ENCODE data around the gene CST5.
"Not testable (repeated sequence)": the region's sequence is repeated elsewhere in the genome, so short reads cannot be mapped to it uniquely, and the experiment has no call there.

Gene CST5

DNA sequence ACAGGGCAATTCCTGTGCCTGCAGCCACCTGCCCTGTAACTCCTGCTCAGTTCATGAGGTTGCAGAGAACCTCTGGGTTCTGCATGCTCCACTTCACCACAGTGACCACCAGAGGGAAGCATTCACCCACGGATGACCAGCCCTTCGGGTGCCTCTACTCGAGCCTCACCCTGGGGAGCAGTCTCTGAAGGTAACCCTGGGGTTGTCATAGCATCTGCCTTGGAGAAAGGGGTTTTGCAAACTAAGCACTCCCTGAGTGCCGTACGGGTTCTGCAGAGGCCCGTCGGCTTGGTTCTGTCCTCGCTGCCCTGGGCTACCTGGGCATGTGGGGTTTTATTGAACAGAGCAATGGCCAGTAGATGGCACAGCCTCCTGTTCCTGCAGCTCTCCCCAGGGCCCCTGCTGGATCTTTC, 10.2 kb upstream of the CST5 start:
- no peak for DNase-seq (ENCODE audit: low read depth, low spot score)

DNA sequence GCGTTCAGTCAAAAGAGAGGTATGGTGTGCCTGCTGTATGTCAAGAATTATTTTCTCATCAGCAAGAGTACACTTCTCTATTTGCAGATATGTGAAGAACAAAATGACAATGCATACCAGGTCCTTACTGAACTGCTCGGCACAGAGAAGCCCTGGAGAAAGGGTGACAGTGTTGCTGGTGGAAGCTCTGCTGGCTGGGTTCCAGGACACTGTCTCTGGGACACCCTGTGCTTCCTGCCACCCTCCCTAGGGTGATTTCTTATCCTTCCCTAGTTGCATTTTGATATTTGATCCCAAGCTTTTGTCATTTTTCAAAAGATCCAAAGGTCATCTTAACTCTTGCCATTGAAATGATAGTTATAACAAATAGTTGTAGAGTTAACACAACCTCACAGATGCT, 8.3 kb upstream of the CST5 start:
- no peak for DNase-seq (ENCODE audit: low read depth, low spot score)

DNA sequence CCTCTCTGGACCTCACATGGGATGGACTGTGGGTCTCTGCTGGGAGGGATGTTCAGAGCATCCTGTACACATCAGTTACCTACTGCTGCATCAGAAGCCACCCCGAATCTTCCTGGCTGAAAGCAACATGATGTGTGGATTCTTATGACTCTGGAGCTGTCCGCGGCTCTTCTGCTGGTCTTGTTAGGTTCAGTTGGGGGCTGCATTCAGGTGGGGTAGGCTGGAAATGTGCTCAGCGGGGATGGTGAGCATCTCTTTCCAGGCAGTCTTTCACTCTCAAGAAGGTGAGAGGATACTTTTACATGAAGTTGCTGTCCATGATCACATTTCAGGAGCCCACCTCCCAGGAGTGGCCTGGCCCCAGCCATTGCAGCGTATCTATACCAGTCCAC, 5.2 kb upstream of the CST5 start:
- DNase-seq (ENCODE audit: low read depth, low spot score): no peak

- no peak for DNase-seq (ENCODE audit: low read depth, low spot score)
Observed at GRCh38 chr20:23884136-23884770, 4.7 kb upstream of the CST5 start.

- no peak for DNase-seq (ENCODE audit: low read depth, low spot score)
Observed at GRCh38 chr20:23881371-23881770, 1.8 kb upstream of the CST5 start.

DNA sequence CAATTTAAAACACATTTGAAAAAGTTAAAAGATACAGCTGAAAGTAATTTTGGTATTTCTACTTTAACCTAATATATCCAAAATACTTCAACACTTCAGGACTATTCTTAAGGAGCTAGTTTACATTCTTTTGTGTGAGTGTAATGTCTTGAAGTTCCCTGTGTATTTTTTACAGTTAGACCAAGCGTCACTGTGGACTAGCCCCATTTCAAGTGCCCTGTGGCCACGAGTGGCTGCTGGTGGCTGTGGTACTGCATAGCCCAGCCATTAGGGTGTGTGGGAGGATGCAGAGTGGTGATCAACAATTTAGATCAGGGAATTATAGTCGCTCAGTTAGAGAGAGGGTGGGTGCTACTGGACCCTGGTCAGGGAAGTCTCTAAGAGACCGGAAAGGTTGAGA, 869 bp upstream of the CST5 start:
- no peak for DNase-seq (ENCODE audit: low read depth, low spot score)

- DNase-seq (ENCODE audit: low read depth, low spot score): no peak
Observed at GRCh38 chr20:23879811-23880374, 345 bp upstream of the CST5 start.

- no peak for DNase-seq (ENCODE audit: low read depth, low spot score)
Observed at GRCh38 chr20:23878787-23879186, 761 bp downstream of the CST5 start.

GRCh38 chr20:23878016-23878542, 1.5 kb downstream of the CST5 start:
- not testable (repeated sequence) for DNase-seq (ENCODE audit: low read depth, low spot score)

DNA sequence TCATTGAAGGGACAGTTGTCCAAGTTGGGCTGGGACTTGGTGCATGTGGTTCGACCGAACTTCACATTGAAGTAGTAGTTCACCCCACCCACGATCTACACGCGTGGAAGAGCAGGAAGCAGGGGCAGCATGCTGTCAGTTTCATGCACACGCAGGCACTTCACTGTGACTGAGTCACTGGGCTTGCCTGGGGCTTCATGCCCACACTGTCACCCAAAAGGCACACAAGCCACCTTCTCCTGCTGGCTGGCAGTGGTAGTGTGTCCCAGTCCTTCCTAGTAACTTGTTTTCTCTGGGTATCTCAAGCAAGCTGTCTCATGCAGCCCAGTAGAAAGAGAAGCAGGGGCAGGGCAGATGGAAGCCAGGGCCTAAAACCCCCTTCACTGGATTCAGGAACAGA, 2.0 kb downstream of the CST5 start:
- no peak for DNase-seq (ENCODE audit: low read depth, low spot score)

DNA sequence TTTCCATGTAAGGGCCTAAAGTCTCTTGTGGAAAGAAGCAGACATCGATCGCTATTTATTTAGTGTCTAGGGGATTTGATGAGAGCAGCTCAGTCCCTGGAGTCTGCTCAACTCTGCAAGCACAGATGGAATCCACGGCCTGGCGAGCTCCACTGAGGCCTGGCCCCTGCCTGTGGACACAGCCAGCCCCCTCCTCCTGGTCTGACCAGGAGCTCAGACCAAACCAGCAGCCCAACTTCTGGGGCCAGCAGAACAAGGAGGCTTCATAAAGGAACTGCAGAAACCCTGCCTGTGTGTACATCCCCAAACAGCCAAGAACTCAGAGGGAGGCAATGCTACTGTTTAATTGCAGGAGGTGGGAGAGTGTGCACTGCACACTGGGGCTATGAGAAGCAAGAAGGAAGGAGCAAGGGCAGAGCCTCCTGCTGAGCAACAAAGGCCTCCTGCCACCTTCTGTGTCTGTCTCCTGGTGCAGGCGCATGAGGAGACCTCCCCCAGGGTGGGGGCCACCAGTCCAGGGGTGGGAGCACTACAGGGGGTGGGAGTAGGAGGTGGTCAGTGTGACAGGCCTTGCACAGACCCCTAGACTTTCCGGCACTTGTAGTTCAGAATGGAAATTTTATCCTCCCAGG, 3.8 kb downstream of the CST5 start:
- DNase-seq (ENCODE audit: low read depth, low spot score): no peak

GRCh38 chr20:23874747-23875146, 4.8 kb downstream of the CST5 start:
- DNase-seq (ENCODE audit: low read depth, low spot score): no peak

- DNase-seq (ENCODE audit: low read depth, low spot score): no peak
Observed at GRCh38 chr20:23873370-23874015, 6.1 kb downstream of the CST5 start.

GRCh38 chr20:23872065-23872464, 7.5 kb downstream of the CST5 start:
- DNase-seq (ENCODE audit: low read depth, low spot score): no peak

DNA sequence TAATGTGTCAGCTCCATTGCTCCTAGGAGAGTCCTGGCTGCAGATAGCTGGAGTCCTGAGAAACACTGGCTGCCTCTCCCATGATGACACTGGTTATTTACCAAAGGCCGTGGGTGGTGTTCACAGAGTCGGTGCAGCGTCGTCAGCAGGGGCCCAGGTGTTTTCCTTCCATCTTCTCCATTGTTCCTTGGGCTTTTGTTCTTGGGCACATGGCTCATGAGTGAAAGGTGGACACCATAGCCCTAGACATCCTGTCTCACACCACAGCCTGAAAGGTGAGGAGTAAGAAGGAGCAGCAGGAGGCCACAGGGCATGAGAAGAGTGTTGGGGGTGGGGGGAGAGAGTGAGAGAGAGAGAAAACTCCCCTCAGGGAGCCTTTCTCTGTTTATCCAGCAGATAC, 9.1 kb downstream of the CST5 start:
- no peak for DNase-seq (ENCODE audit: low read depth, low spot score)

- no peak for DNase-seq (ENCODE audit: low read depth, low spot score)
Observed at GRCh38 chr20:23869520-23869919, 10.0 kb downstream of the CST5 start.

DNA sequence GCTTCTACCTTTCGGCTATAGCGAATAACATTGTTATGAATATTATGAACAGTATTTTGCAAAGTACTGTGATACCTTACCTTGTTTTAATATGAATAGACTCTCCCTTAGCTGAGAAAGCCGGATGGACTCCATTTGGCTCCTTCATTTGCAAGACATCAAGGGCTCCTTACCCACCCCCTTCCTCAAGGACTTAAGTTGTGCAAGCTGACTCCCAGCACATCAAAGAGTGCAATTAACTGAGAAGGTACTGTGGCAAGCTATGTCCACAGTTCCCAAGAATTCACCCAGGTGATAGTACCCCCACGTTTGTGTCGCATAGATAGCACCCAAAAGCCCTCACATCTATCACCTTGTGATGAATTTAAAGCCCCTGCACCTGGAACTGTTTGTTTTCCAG, 11.2 kb downstream of the CST5 start:
- no peak for DNase-seq (ENCODE audit: low read depth, low spot score)

GRCh38 chr20:23867152-23867776, 12.3 kb downstream of the CST5 start:
- DNase-seq (ENCODE audit: low read depth, low spot score): no peak

DNA sequence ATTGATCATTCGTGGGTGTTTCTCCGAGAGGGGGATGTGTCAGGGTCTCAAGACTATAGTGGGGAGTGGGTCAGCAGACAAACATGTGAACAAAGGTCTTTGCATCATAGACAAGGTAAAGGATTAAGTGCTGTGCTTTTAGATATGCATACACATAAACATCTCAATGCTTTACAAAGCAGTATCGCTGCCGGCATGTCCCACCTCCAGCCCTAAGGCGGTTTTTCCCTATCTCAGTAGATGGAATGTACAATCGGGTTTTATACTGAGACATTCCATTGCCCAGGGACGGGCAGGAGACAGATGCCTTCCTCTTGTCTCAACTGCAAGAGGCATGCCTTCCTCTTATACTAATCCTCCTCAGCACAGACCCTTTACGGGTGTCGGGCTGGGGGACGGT, 18.8 kb downstream of the CST5 start:
- DNase-seq (ENCODE audit: low read depth, low spot score): not testable (repeated sequence)

- DNase-seq (ENCODE audit: low read depth, low spot score): no peak
Observed at GRCh38 chr20:23857962-23858595, 21.5 kb downstream of the CST5 start.

GRCh38 chr20:23856736-23857135, 22.8 kb downstream of the CST5 start:
- no peak for DNase-seq (ENCODE audit: low read depth, low spot score)

- DNase-seq (ENCODE audit: low read depth, low spot score): no peak
Observed at GRCh38 chr20:23856226-23856625, 23.3 kb downstream of the CST5 start.

Measured in brain pericyte (primary cell).